ENCODE results near the gene SYNGAP1. TPM values are rescaled to one million over a fixed set of nuclear protein-coding genes. Genes with fewer than 3 reads are reported as not detected.
"Not testable (repeated sequence)": the region's sequence is repeated elsewhere in the genome, so short reads cannot be mapped to it uniquely, and the experiment has no call there.

The SYNGAP1 gene
- total RNA-seq, 2 donors from 2014 or later: 6.1 to 24.8 TPM

GRCh38 chr6:33391922-33392594, 27.8 kb upstream of the SYNGAP1 start:
- Histone ChIP-seq H3K4me1 (replicated peaks) (no peaks in the 10 kb centered on the region), H3K4me3 (peak overlapping the region; percentile 25 to 41), H3K9me3 (no peaks in the 10 kb centered on the region), H3K27ac (peak overlapping the region; percentile 92), H3K27me3 (replicated peaks; ENCODE audit: insufficient read depth) (no peaks in the 10 kb centered on the region), H3K36me3 (no peaks in the 10 kb centered on the region)
- under 1% methylated on average over 31 of the region's 31 CpGs for WGBS
- intact Hi-C loops (cut with DNase I): loop anchor here (1.0 to 5.0 kb wide), 3 partner anchors 18 to 63 kb away; partner anchors contain the start of gene ZBTB9
- TF ChIP-seq CTCF (IDR thresholded peaks at IDR 0.05) (no peak), POLR2AphosphoS5 (IDR thresholded peaks at IDR 0.05) (no peak), POLR2A (IDR thresholded peaks at IDR 0.05) (no peak)
- DNase-seq (ENCODE audit: low spot score): no peak

DNA sequence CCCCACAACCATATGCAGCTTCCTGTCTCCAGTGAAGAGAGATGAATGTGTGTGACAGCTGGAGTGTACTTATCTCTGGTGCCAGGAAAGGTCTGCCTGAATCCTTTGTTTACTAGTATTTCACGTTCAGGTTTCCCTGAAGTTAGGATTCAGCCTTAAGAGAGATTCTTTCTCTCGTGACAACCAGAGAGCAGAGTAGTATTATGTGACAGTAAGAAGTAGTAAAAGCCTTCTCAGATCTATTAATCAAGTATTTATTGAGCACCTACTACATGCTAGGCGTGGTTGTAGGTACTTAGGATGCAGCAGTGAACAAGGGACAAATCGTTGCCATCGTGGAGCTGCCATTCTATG, 27.3 kb upstream of the SYNGAP1 start:
- TF ChIP-seq POLR2AphosphoS5 (IDR thresholded peaks at IDR 0.05): no peak
- TF ChIP-seq POLR2A (IDR thresholded peaks at IDR 0.05): no peak
- no peak for TF ChIP-seq CTCF (IDR thresholded peaks at IDR 0.05)
- Histone ChIP-seq H3K9me3 (no peaks in the 10 kb centered on the region), H3K27ac (no peak overlapping the region), H3K4me1 (replicated peaks) (no peaks in the 10 kb centered on the region), H3K27me3 (replicated peaks; ENCODE audit: insufficient read depth) (no peaks in the 10 kb centered on the region), H3K36me3 (no peaks in the 10 kb centered on the region), H3K4me3 (no peak overlapping the region)
- no peak for DNase-seq (ENCODE audit: low spot score)
- 34% methylated on average over 5 of the region's 5 CpGs for WGBS
- intact Hi-C loops (cut with DNase I): loop anchor here (5.0 kb wide), 1 partner anchor 35 kb away; no protein-coding TSS in a partner anchor

- Histone ChIP-seq H3K9me3 (no peaks in the 10 kb centered on the region), H3K27ac (no peak overlapping the region), H3K4me3 (no peak overlapping the region), H3K36me3 (no peaks in the 10 kb centered on the region), H3K27me3 (replicated peaks; ENCODE audit: insufficient read depth) (no peaks in the 10 kb centered on the region), H3K4me1 (replicated peaks) (no peaks in the 10 kb centered on the region)
- TF ChIP-seq CTCF (IDR thresholded peaks at IDR 0.05): no peak
- TF ChIP-seq POLR2A (IDR thresholded peaks at IDR 0.05): no peak
- no peak for TF ChIP-seq POLR2AphosphoS5 (IDR thresholded peaks at IDR 0.05)
- WGBS: 55% methylated on average over 3 of the region's 3 CpGs
- no peak for DNase-seq (ENCODE audit: low spot score)
- intact Hi-C loops (cut with DNase I): loop anchor here (5.0 kb wide), 1 partner anchor 34 kb away; no protein-coding TSS in a partner anchor
Observed at GRCh38 chr6:33392979-33393378, 26.9 kb upstream of the SYNGAP1 start.

GRCh38 chr6:33397541-33397940, 22.3 kb upstream of the SYNGAP1 start:
- TF ChIP-seq POLR2AphosphoS5 (IDR thresholded peaks at IDR 0.05) (no peak), CTCF (IDR thresholded peaks at IDR 0.05) (no peak), POLR2A (IDR thresholded peaks at IDR 0.05) (no peak)
- Histone ChIP-seq H3K4me3 (no peak overlapping the region), H3K9me3 (no peaks in the 10 kb centered on the region), H3K27me3 (replicated peaks; ENCODE audit: insufficient read depth) (no peaks in the 10 kb centered on the region), H3K36me3 (no peaks in the 10 kb centered on the region), H3K27ac (no peak overlapping the region), H3K4me1 (replicated peaks) (no peaks in the 10 kb centered on the region)
- intact Hi-C loops (cut with DNase I): no loop called here
- DNase-seq (ENCODE audit: low spot score): no peak
- WGBS: 88% methylated on average over 1 of the region's 1 CpG

GRCh38 chr6:33398601-33399000, 21.3 kb upstream of the SYNGAP1 start:
- DNase-seq (ENCODE audit: low spot score); H3K4me1 ChIP-seq (replicated peaks); H3K4me3 ChIP-seq; H3K27ac ChIP-seq; H3K36me3 ChIP-seq; H3K27me3 ChIP-seq (replicated peaks; ENCODE audit: insufficient read depth); intact Hi-C loops (cut with DNase I); H3K9me3 ChIP-seq: not testable (repeated sequence)
- 93% methylated on average over 3 of the region's 3 CpGs for WGBS

GRCh38 chr6:33399881-33400280, 20.0 kb upstream of the SYNGAP1 start:
- H3K27me3 ChIP-seq (replicated peaks; ENCODE audit: insufficient read depth); H3K4me1 ChIP-seq (replicated peaks); H3K4me3 ChIP-seq; DNase-seq (ENCODE audit: low spot score); H3K27ac ChIP-seq; intact Hi-C loops (cut with DNase I); H3K36me3 ChIP-seq; H3K9me3 ChIP-seq: not testable (repeated sequence)
- WGBS: 95% methylated on average over 6 of the region's 6 CpGs

All from prostate gland (tissue), 2 donors.